Left lung (tissue), 10 donors: ENCODE results near the gene MAP2K3. TPM values are rescaled to one million over a fixed set of nuclear protein-coding genes. Genes with fewer than 3 reads are reported as not detected.

Experiments used
- ATAC-seq: fragments of 200-7000 bp; cut with Tn5 transposase; one replicate; pipeline ENCODE4 v1.9.1; 2020; ENCODE audit warnings: moderate library complexity
- DNase-seq, 4 donors: peaks; one replicate each; pipeline ENCODE4 v3.0.0-alpha.2; 2013 to 2020
- H3K27ac ChIP-seq, 2 donors: fragments of 200-600 bp; sonication (generic) in 1 of 2; one replicate each; pipeline versions ENCODE4 v1.5.0 to v1.8.0; 2020 to 2021
- H3K27me3 ChIP-seq, 2 donors: fragments of 200-600 bp; sonication (generic) in 1 of 2; one replicate each; pipeline versions ENCODE4 v1.5.0 to v1.8.0; 2020 to 2021
- H3K36me3 ChIP-seq, 2 donors: fragments of 200-600 bp; sonication (generic) in 1 of 2; one replicate each; pipeline versions ENCODE4 v1.5.0 to v1.8.0; 2020 to 2021
- H3K4me1 ChIP-seq, 2 donors: fragments of 200-600 bp; one replicate each; pipeline ENCODE4 v1.8.0; 2021
- H3K4me3 ChIP-seq, 2 donors: fragments of 200-600 bp; sonication (generic) in 1 of 2; one replicate each; pipeline versions ENCODE4 v1.5.0 to v1.8.0; 2020 to 2021; ENCODE audit warnings: mild to moderate bottlenecking in 1 of 2
- H3K9me3 ChIP-seq, 2 donors: fragments of 200-600 bp; sonication (generic) in 1 of 2; one replicate each; pipeline versions ENCODE4 v1.5.0 to v1.8.0; 2020 to 2021
- intact Hi-C, 2 donors: fragments of 100-400 bp; cut with DNase I; formaldehyde crosslinking; loops; one replicate each; pipeline versions ENCODE4 v1.11.2 to v1.14.2; 2022
- polyA plus RNA-seq, 6 donors: library from polyadenylated mRNA; unstranded; fragments of 120-200 nt; gene quantifications; one replicate each; pipeline ENCODE4 v1.2.1, GENCODE V29; 2013; ENCODE audit not compliant: insufficient read length in 6 of 6
- total RNA-seq, 2 donors: library from RNA; stranded (reverse); fragmentation: NEBNext Ultra II Directional; extraction: Animal tissue kit (Norgen Biotek cat#: 25700); gene quantifications; one replicate each; pipeline ENCODE4 v1.2.1, GENCODE V29; 2021
- TF ChIP-seq, protein P1 (sequence below), 2 donors: fragments of 200-600 bp; sonication (generic) in 1 of 2; IDR thresholded peaks; one replicate each; pipeline versions ENCODE4 v1.5.0 to v1.8.0; 2021; ENCODE audit warnings: antibody characterized with exemption in 2 of 2
- donor health status: DM: no; HTN: yes; CAD: no.
- donor health status: DM: no; HTN: no; CAD: no.

Gene MAP2K3
- total and polyA plus RNA-seq, 8 donors: 23.3 to 101 (median 28.5) TPM

GRCh38 chr17:21272250-21272649 lies 12.3 kb upstream of the MAP2K3 start:
- no peak for ATAC-seq
- Histone ChIP-seq H3K4me1 (peaks cover 5 to 22% of the 10 kb centered on the region in 2 donors), H3K4me3 (no peak overlapping the region), H3K27ac (no peak overlapping the region), H3K9me3 (no peaks in the 10 kb centered on the region), H3K27me3 (no peaks in the 10 kb centered on the region), H3K36me3 (no peaks in the 10 kb centered on the region)
- intact Hi-C loops: no loop called here
- no peak for DNase-seq
- TF ChIP-seq, protein P1, sequence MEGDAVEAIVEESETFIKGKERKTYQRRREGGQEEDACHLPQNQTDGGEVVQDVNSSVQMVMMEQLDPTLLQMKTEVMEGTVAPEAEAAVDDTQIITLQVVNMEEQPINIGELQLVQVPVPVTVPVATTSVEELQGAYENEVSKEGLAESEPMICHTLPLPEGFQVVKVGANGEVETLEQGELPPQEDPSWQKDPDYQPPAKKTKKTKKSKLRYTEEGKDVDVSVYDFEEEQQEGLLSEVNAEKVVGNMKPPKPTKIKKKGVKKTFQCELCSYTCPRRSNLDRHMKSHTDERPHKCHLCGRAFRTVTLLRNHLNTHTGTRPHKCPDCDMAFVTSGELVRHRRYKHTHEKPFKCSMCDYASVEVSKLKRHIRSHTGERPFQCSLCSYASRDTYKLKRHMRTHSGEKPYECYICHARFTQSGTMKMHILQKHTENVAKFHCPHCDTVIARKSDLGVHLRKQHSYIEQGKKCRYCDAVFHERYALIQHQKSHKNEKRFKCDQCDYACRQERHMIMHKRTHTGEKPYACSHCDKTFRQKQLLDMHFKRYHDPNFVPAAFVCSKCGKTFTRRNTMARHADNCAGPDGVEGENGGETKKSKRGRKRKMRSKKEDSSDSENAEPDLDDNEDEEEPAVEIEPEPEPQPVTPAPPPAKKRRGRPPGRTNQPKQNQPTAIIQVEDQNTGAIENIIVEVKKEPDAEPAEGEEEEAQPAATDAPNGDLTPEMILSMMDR (IDR thresholded peaks at IDR 0.05): no peak

- Histone ChIP-seq H3K27ac (no peak overlapping the region), H3K27me3 (no peaks in the 10 kb centered on the region), H3K4me3 (no peak overlapping the region), H3K9me3 (no peaks in the 10 kb centered on the region), H3K4me1 (peaks cover 5 to 30% of the 10 kb centered on the region in 2 donors), H3K36me3 (no peaks in the 10 kb centered on the region)
- DNase-seq (no peak), ATAC-seq (no peak)
- intact Hi-C loops: no loop called here
- TF ChIP-seq, protein P1 (IDR thresholded peaks at IDR 0.05): no peak
These were observed 11.4 kb upstream of the MAP2K3 start for GRCh38 chr17:21272881-21273792.

DNA sequence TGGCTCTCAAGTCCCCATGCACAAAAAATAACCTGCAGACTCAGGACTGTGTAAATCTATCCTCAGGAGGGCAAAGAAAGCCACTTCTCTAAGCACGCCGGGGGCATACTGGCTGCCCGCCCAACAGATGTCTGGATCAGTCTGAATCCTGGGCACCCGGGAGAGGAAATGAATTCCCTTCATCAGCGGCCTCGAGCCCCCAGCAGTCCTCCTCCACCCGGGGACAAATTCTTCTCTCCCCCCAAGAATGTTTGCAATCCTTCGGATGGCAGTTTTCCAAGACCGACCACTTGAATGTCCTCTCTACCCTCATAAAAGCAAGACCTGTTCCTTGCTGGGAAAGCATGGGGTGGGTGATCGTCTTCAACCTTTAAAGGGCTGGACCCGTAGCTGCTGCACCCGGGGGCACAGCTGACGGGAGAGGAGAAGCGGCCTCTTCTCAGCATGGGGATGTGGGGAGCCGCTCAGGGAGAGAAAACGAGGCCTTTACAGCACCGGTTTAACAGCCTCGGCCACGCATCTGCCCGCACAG lies 9.4 kb upstream of the MAP2K3 start:
- Histone ChIP-seq H3K4me3 (peak overlapping the region; percentile 55 to 63), H3K27ac (peak overlapping the region in 1 of 2 donors; percentile 69), H3K4me1 (peaks cover 17 to 49% of the 10 kb centered on the region in 2 donors), H3K9me3 (no peaks in the 10 kb centered on the region), H3K27me3 (no peaks in the 10 kb centered on the region), H3K36me3 (no peaks in the 10 kb centered on the region)
- intact Hi-C loops: no loop called here
- TF ChIP-seq, protein P1 (IDR thresholded peaks at IDR 0.05): no peak
- DNase-seq (peak in 1 of 4 donors; percentile 25), ATAC-seq (no peak)

- Histone ChIP-seq H3K4me1 (peaks cover 17 to 54% of the 10 kb centered on the region in 2 donors), H3K27me3 (no peaks in the 10 kb centered on the region), H3K27ac (peak overlapping the region in 1 of 2 donors; percentile 69), H3K9me3 (no peaks in the 10 kb centered on the region), H3K4me3 (peak overlapping the region; percentile 55 to 63), H3K36me3 (no peaks in the 10 kb centered on the region)
- TF ChIP-seq, protein P1 (IDR thresholded peaks at IDR 0.05): no peak
- peak; percentile 97 for ATAC-seq
- intact Hi-C loops: no loop called here
- peak; percentile 83 to 100 (median 94) for DNase-seq
These were observed 8.8 kb upstream of the MAP2K3 start for GRCh38 chr17:21275579-21276263.

GRCh38 chr17:21276264-21276588 lies 8.3 kb upstream of the MAP2K3 start:
- ATAC-seq: no peak

More at GRCh38 chr17:21276264-21276588, 8.3 kb upstream of the MAP2K3 start:
- Histone ChIP-seq H3K4me1 (peaks cover 17 to 58% of the 10 kb centered on the region in 2 donors), H3K36me3 (no peaks in the 10 kb centered on the region), H3K27me3 (no peaks in the 10 kb centered on the region), H3K27ac (peak overlapping the region in 1 of 2 donors; percentile 69), H3K9me3 (no peaks in the 10 kb centered on the region), H3K4me3 (peak overlapping the region; percentile 55 to 63)
- no peak for DNase-seq
- TF ChIP-seq, protein P1 (IDR thresholded peaks at IDR 0.05): no peak
- intact Hi-C loops: no loop called here
